Measurements from ENCODE around the gene CSTPP1.

Gene CSTPP1

DNA sequence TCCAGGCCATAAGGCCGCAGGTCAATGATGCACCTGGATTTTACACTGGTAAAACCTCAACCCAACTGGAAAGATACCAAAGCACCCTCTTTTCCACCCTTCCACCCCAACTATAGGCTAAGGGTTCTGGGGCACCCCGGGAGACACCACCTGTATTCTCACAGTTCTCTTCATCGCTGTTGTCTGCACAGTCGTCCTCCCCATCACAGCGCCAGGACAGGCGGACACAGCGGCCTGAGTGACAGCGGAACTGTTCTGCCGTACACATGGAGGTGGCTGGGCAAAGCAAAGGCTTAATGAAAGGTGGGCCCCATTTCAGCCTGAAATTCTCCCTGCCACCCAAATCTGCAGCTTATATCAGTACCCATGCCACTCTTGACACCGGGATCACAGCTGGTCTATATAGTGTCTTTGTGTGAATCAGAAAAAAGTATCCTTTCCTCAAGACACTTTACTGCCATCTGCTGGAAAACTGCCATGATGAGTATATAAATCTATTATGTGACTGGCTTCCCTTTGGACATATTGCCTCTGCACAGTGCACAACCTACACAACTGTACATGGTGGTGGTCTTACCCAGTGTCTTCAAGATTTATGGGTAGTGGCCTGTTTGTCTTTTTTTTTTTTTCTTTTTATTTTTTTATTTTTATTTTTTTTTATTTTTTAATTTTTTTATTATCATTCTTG, 39.7 kb upstream of the CSTPP1 start:
- Histone ChIP-seq H2AFZ (ENCODE audit: low read length, unreplicated experiment) (no peak overlapping the region), H3K4me3 (ENCODE audit: low read depth, low read length) (no peak overlapping the region), H3K4me1 (ENCODE audit: control insufficient read depth, insufficient read depth, low read length, unreplicated experiment) (no peaks in the 10 kb centered on the region), H3K27me3 (ENCODE audit: insufficient read depth, low read length) (no peaks in the 10 kb centered on the region), H3K36me3 (ENCODE audit: insufficient read depth, low read length) (no peaks in the 10 kb centered on the region), H3K79me2 (ENCODE audit: control insufficient read depth, insufficient read depth, low read length, unreplicated experiment) (no peaks in the 10 kb centered on the region), H3K27ac (ENCODE audit: low read depth, low read length) (no peak overlapping the region)

DNA sequence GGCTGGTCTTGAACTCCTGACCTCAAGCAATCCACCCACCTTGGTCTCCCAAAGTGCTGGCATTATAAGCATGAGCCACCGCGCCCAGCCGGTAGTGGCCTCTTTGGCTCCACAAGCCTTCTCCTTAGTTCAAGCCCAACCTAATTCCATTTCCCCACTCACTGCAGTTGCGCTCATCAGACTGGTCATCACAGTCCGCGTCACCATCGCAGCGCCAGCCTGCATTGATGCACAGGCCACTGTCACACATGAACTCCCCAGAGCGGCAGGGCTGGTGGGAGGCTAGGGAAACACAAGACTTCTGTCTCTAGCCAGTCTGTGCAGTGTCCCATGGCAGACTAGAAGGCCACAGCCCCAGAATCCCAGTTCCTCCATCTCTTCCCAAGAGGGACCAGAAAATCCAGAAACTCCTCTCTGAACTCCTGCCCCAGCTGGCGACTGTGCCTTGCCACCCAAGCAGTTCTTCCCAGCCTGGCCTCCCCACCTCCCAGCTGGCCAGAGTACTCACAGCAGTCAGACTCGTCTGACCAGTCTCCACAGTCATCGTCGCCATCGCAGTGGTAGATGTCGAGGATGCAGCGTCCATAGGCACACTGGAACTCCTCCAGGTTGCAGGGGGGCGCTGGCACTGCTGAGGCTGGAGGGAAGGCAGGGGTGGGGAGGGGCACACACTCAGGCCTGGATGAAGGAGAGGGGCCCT, 38.0 kb upstream of the CSTPP1 start:
- Histone ChIP-seq H3K4me1 (ENCODE audit: control insufficient read depth, insufficient read depth, low read length, unreplicated experiment) (no peaks in the 10 kb centered on the region), H3K27ac (ENCODE audit: low read depth, low read length) (no peak overlapping the region), H3K4me3 (ENCODE audit: low read depth, low read length) (no peak overlapping the region), H2AFZ (ENCODE audit: low read length, unreplicated experiment) (no peak overlapping the region), H3K79me2 (ENCODE audit: control insufficient read depth, insufficient read depth, low read length, unreplicated experiment) (no peaks in the 10 kb centered on the region), H3K36me3 (ENCODE audit: insufficient read depth, low read length) (no peaks in the 10 kb centered on the region), H3K27me3 (ENCODE audit: insufficient read depth, low read length) (no peaks in the 10 kb centered on the region)

- no peak overlapping the region for H3K27ac ChIP-seq (ENCODE audit: low read depth, low read length)
- H3K79me2 ChIP-seq (ENCODE audit: control insufficient read depth, insufficient read depth, low read length, unreplicated experiment) = no peaks in the 10 kb centered on the region
- no peaks in the 10 kb centered on the region for H3K27me3 ChIP-seq (ENCODE audit: insufficient read depth, low read length)
- H3K4me1 ChIP-seq (ENCODE audit: control insufficient read depth, insufficient read depth, low read length, unreplicated experiment) = no peaks in the 10 kb centered on the region
- no peaks in the 10 kb centered on the region for H3K36me3 ChIP-seq (ENCODE audit: insufficient read depth, low read length)
- H2AFZ ChIP-seq (ENCODE audit: low read length, unreplicated experiment) = no peak overlapping the region
- H3K4me3 ChIP-seq (ENCODE audit: low read depth, low read length) = no peak overlapping the region
These were observed 37.0 kb upstream of the CSTPP1 start for GRCh38 chr11:46899501-46900025.

DNA sequence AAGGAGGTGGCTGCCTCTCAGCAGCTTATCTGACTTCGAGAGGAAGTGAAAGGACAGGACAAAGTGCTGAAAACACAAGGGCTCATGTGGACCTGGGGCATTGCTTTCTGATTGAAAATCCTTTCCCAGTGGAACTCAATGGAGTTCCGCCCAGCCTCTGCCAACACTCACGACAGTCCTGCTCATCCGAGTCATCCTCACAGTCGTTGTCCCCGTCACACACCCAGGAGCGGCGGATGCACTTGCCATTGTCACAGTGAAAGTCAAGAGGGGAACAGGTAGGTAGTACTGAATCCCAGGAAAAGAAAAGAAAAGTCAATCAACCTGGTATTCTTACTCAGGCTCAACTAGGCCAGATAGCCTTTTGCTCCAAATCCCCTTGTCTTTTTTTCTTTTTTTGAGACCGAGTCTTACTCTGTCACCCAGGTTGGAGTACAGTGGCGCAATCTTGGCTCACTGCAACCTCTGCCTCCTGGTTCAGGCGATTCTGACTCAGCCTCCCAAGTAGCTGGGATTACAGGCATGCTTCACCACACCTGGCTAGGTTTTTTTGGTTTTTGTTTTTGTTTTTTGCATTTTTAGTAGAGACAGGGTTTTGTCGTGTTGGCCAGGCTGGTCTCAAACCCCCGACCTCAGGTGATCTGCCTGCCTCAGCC, 36.3 kb upstream of the CSTPP1 start:
- H3K36me3 ChIP-seq (ENCODE audit: insufficient read depth, low read length) = no peaks in the 10 kb centered on the region
- H3K79me2 ChIP-seq (ENCODE audit: control insufficient read depth, insufficient read depth, low read length, unreplicated experiment) = no peaks in the 10 kb centered on the region
- no peaks in the 10 kb centered on the region for H3K4me1 ChIP-seq (ENCODE audit: control insufficient read depth, insufficient read depth, low read length, unreplicated experiment)
- no peak overlapping the region for H2AFZ ChIP-seq (ENCODE audit: low read length, unreplicated experiment)
- H3K27ac ChIP-seq (ENCODE audit: low read depth, low read length) = no peak overlapping the region
- H3K4me3 ChIP-seq (ENCODE audit: low read depth, low read length) = no peak overlapping the region
- H3K27me3 ChIP-seq (ENCODE audit: insufficient read depth, low read length) = no peaks in the 10 kb centered on the region

DNA sequence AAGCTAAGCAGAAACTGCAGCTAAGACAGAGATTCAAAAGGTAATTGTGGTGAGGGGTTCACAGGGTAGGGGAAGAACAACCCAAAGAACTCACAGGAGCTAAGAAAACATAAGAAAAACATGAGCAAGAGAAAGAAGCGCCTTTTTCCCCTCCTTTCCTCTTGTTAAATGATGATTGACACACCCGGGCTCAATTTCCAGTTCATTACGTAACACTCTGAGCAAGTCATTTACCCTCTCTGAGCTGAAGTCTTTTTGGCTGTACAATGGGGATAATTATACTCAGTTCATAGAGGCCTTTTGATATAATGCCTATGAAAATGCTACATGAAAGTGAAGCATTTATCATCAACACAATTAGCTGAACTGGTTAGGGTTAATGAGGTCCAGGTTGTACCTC, 35.4 kb upstream of the CSTPP1 start:
- H3K4me1 ChIP-seq (ENCODE audit: control insufficient read depth, insufficient read depth, low read length, unreplicated experiment) = no peaks in the 10 kb centered on the region
- no peak overlapping the region for H2AFZ ChIP-seq (ENCODE audit: low read length, unreplicated experiment)
- no peak overlapping the region for H3K27ac ChIP-seq (ENCODE audit: low read depth, low read length)
- no peak overlapping the region for H3K4me3 ChIP-seq (ENCODE audit: low read depth, low read length)
- no peaks in the 10 kb centered on the region for H3K79me2 ChIP-seq (ENCODE audit: control insufficient read depth, insufficient read depth, low read length, unreplicated experiment)
- H3K27me3 ChIP-seq (ENCODE audit: insufficient read depth, low read length) = no peaks in the 10 kb centered on the region
- no peaks in the 10 kb centered on the region for H3K36me3 ChIP-seq (ENCODE audit: insufficient read depth, low read length)

DNA sequence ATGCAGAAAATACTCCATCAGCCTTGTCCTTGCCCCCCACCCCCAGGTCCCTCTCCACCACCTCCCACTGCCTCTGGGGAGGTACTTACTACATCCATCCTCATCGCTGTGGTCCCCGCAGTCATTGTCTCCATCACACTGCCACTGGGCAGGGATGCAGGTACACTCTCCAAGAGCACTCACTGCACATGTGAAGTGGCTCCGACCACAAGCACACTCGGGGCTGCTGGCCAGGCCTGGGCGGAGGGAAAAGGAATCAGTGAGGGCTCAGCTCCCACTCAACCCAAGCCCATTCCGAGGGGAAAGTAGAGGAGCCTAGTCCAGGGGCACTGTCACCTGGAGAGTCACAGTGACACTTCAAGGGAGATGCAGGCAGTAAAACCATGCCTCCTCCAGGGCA, 33.9 kb upstream of the CSTPP1 start:
- Histone ChIP-seq H3K27me3 (ENCODE audit: insufficient read depth, low read length) (no peaks in the 10 kb centered on the region), H2AFZ (ENCODE audit: low read length, unreplicated experiment) (no peak overlapping the region), H3K36me3 (ENCODE audit: insufficient read depth, low read length) (no peaks in the 10 kb centered on the region), H3K4me1 (ENCODE audit: control insufficient read depth, insufficient read depth, low read length, unreplicated experiment) (no peaks in the 10 kb centered on the region), H3K79me2 (ENCODE audit: control insufficient read depth, insufficient read depth, low read length, unreplicated experiment) (no peaks in the 10 kb centered on the region), H3K27ac (ENCODE audit: low read depth, low read length) (no peak overlapping the region), H3K4me3 (ENCODE audit: low read depth, low read length) (no peak overlapping the region)

- H2AFZ ChIP-seq (ENCODE audit: low read length, unreplicated experiment) = no peak overlapping the region
- H3K27ac ChIP-seq (ENCODE audit: low read depth, low read length) = no peak overlapping the region
- no peaks in the 10 kb centered on the region for H3K27me3 ChIP-seq (ENCODE audit: insufficient read depth, low read length)
- H3K79me2 ChIP-seq (ENCODE audit: control insufficient read depth, insufficient read depth, low read length, unreplicated experiment) = no peaks in the 10 kb centered on the region
- no peaks in the 10 kb centered on the region for H3K36me3 ChIP-seq (ENCODE audit: insufficient read depth, low read length)
- H3K4me3 ChIP-seq (ENCODE audit: low read depth, low read length) = no peak overlapping the region
- H3K4me1 ChIP-seq (ENCODE audit: control insufficient read depth, insufficient read depth, low read length, unreplicated experiment) = no peaks in the 10 kb centered on the region
These were observed 32.7 kb upstream of the CSTPP1 start for GRCh38 chr11:46903846-46904245.

DNA sequence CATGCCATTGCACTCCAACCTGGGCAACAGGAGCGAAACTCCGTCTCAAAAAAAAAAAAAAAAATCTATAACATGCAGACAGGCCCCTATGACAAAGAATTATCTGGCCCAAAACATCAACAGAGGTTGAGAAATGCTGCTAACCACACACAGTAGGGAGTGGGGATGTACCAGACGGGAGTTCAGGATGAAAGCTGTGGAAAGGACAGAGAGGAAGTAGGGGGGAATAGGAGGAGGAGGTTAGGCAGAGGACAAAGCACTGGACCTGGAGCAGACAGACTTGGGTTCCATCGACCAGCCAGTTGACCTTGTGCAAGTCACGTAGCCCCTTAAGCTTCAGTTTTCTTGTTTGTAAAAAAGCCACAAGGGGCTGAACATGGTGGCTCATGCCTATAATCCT, 30.8 kb upstream of the CSTPP1 start:
- Histone ChIP-seq H3K79me2 (ENCODE audit: control insufficient read depth, insufficient read depth, low read length, unreplicated experiment) (no peaks in the 10 kb centered on the region), H3K27ac (ENCODE audit: low read depth, low read length) (no peak overlapping the region), H3K4me1 (ENCODE audit: control insufficient read depth, insufficient read depth, low read length, unreplicated experiment) (no peaks in the 10 kb centered on the region), H2AFZ (ENCODE audit: low read length, unreplicated experiment) (no peak overlapping the region), H3K36me3 (ENCODE audit: insufficient read depth, low read length) (no peaks in the 10 kb centered on the region), H3K27me3 (ENCODE audit: insufficient read depth, low read length) (no peaks in the 10 kb centered on the region), H3K4me3 (ENCODE audit: low read depth, low read length) (no peak overlapping the region)

DNA sequence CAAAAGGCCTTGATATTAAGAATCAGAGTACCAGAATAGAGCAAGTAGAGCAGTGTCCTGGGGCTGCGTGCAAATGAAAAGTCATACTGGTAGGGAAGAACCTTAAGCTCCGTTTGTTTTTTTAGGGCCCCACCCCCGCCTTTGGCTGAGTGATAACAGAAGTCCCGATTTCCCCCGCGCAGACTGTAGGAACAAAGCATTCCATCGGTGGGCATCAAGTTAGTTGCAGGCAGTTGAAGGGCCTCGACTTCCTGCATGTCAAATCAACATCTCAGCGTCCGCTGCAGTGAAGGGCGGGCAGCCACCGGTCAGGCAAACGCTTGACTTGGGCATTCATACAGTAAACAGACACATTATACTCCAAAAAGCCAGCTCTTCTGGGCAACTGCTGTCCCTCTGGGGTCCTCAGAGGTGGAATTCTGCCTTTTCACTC, 29.9 kb upstream of the CSTPP1 start:
- Histone ChIP-seq H3K27me3 (ENCODE audit: insufficient read depth, low read length) (no peaks in the 10 kb centered on the region), H3K27ac (ENCODE audit: low read depth, low read length) (no peak overlapping the region), H3K4me1 (ENCODE audit: control insufficient read depth, insufficient read depth, low read length, unreplicated experiment) (no peaks in the 10 kb centered on the region), H3K79me2 (ENCODE audit: control insufficient read depth, insufficient read depth, low read length, unreplicated experiment) (no peaks in the 10 kb centered on the region), H3K4me3 (ENCODE audit: low read depth, low read length) (no peak overlapping the region), H3K36me3 (ENCODE audit: insufficient read depth, low read length) (no peaks in the 10 kb centered on the region), H2AFZ (ENCODE audit: low read length, unreplicated experiment) (no peak overlapping the region)

- Histone ChIP-seq H3K36me3 (ENCODE audit: insufficient read depth, low read length) (no peaks in the 10 kb centered on the region), H3K27ac (ENCODE audit: low read depth, low read length) (no peak overlapping the region), H3K27me3 (ENCODE audit: insufficient read depth, low read length) (no peaks in the 10 kb centered on the region), H3K4me3 (ENCODE audit: low read depth, low read length) (no peak overlapping the region), H2AFZ (ENCODE audit: low read length, unreplicated experiment) (no peak overlapping the region), H3K79me2 (ENCODE audit: control insufficient read depth, insufficient read depth, low read length, unreplicated experiment) (no peaks in the 10 kb centered on the region), H3K4me1 (ENCODE audit: control insufficient read depth, insufficient read depth, low read length, unreplicated experiment) (no peaks in the 10 kb centered on the region)
These were observed 29.0 kb upstream of the CSTPP1 start for GRCh38 chr11:46907606-46908005.
